Ishikawa (cell line): ENCODE measurements around the gene CNIH2.

ENCODE experiments used
- CEBPB ChIP-seq: IDR thresholded peaks from 2 replicates; pipeline ENCODE4 v1.6.1; 2012
- CREB1 ChIP-seq: IDR thresholded peaks from 2 replicates; pipeline ENCODE4 v1.6.1; 2012; ENCODE audit warnings: low read depth
- EGR1 ChIP-seq: IDR thresholded peaks from 2 replicates; pipeline ENCODE4 v1.6.1; 2012
- EP300 ChIP-seq: IDR thresholded peaks from 2 replicates; pipeline ENCODE4 v1.6.1; 2012; ENCODE audit warnings: borderline replicate concordance
- FOXM1 ChIP-seq: IDR thresholded peaks from 2 replicates; pipeline ENCODE4 v1.6.1; 2012; ENCODE audit warnings: low read depth, borderline replicate concordance
- NFIC ChIP-seq: IDR thresholded peaks from 2 replicates; pipeline ENCODE4 v1.6.1; 2012
- RAD21 ChIP-seq: IDR thresholded peaks from 2 replicates; pipeline ENCODE4 v1.6.1; 2012; ENCODE audit warnings: low read depth
- TAF1 ChIP-seq: IDR thresholded peaks from 2 replicates; pipeline ENCODE4 v1.6.1; 2012; ENCODE audit warnings: low read depth, mild to moderate bottlenecking
- TCF12 ChIP-seq: IDR thresholded peaks from 2 replicates; pipeline ENCODE4 v1.6.1; 2012; ENCODE audit warnings: low read depth
- TEAD4 ChIP-seq: IDR thresholded peaks from 2 replicates; pipeline ENCODE4 v1.6.1; 2012
- YY1 ChIP-seq: IDR thresholded peaks from 2 replicates; pipeline ENCODE4 v1.6.1; 2012; ENCODE audit warnings: low read depth
- ZBTB7A ChIP-seq: IDR thresholded peaks from 2 replicates; pipeline ENCODE4 v1.6.1; 2012; ENCODE audit warnings: low read depth
- TF ChIP-seq, protein P1 (sequence below): IDR thresholded peaks from 2 replicates; pipeline ENCODE4 v1.6.1; 2012
- TF ChIP-seq, protein P2 (sequence below): IDR thresholded peaks from 2 replicates; pipeline ENCODE4 v1.6.1; 2012; ENCODE audit warnings: low read depth, mild to moderate bottlenecking
- TF ChIP-seq, protein P3 (sequence below): IDR thresholded peaks from 2 replicates; pipeline ENCODE4 v1.6.1; 2012

CNIH2 gene

DNA sequence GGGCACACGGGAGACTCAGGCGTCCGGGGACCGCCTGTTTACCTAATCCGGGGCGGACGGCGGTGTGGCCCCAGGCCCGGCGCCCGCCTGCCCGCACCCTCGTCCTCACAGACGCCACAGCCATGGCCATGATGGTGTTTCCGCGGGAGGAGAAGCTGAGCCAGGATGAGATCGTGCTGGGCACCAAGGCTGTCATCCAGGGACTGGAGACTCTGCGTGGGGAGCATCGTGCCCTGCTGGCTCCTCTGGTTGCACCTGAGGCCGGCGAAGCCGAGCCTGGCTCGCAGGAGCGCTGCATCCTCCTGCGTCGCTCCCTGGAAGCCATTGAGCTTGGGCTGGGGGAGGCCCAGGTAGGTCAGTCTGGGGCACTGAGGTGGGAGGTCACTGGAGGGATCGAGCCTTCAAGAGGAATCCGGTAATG, 19.5 kb upstream of the CNIH2 start:
- no peak for TF ChIP-seq TEAD4
- no peak for TF ChIP-seq EGR1
- TF ChIP-seq, protein P1, sequence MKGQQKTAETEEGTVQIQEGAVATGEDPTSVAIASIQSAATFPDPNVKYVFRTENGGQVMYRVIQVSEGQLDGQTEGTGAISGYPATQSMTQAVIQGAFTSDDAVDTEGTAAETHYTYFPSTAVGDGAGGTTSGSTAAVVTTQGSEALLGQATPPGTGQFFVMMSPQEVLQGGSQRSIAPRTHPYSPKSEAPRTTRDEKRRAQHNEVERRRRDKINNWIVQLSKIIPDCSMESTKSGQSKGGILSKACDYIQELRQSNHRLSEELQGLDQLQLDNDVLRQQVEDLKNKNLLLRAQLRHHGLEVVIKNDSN = no peak
- TF ChIP-seq YY1 = no peak
- no peak for TF ChIP-seq FOXM1
- no peak for TF ChIP-seq TAF1
- no peak for TF ChIP-seq CREB1

DNA sequence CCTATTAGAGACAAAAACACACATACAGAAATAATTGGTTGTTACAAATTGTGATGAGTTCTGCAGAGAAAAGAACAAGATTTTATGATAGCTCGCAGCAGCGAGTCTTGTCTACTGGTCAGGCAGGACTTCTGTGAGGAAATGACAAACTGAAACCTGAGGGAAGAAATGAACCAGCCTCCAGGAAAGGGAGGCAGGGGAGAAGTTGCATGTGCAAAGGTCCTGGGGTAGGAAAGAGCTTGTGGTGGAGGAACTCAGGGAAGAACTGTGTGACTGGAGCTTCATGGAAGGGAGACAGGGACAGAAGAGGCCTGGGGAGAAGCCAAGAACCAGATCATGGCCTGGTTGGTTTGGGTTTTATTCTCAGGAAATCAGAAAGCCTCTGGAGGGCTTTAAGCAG, 18.8 kb upstream of the CNIH2 start:
- TF ChIP-seq, protein P1 = no peak
- TF ChIP-seq YY1 (no peak), EGR1 (no peak), CREB1 (no peak), RAD21 (no peak), EP300 (no peak), TEAD4 (no peak), FOXM1 (no peak), ZBTB7A (no peak), NFIC (no peak), CEBPB (no peak), TAF1 (no peak), TCF12 (no peak)
- TF ChIP-seq, protein P2, sequence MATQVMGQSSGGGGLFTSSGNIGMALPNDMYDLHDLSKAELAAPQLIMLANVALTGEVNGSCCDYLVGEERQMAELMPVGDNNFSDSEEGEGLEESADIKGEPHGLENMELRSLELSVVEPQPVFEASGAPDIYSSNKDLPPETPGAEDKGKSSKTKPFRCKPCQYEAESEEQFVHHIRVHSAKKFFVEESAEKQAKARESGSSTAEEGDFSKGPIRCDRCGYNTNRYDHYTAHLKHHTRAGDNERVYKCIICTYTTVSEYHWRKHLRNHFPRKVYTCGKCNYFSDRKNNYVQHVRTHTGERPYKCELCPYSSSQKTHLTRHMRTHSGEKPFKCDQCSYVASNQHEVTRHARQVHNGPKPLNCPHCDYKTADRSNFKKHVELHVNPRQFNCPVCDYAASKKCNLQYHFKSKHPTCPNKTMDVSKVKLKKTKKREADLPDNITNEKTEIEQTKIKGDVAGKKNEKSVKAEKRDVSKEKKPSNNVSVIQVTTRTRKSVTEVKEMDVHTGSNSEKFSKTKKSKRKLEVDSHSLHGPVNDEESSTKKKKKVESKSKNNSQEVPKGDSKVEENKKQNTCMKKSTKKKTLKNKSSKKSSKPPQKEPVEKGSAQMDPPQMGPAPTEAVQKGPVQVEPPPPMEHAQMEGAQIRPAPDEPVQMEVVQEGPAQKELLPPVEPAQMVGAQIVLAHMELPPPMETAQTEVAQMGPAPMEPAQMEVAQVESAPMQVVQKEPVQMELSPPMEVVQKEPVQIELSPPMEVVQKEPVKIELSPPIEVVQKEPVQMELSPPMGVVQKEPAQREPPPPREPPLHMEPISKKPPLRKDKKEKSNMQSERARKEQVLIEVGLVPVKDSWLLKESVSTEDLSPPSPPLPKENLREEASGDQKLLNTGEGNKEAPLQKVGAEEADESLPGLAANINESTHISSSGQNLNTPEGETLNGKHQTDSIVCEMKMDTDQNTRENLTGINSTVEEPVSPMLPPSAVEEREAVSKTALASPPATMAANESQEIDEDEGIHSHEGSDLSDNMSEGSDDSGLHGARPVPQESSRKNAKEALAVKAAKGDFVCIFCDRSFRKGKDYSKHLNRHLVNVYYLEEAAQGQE = no peak
- TF ChIP-seq, protein P3, sequence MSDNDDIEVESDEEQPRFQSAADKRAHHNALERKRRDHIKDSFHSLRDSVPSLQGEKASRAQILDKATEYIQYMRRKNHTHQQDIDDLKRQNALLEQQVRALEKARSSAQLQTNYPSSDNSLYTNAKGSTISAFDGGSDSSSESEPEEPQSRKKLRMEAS = no peak

DNA sequence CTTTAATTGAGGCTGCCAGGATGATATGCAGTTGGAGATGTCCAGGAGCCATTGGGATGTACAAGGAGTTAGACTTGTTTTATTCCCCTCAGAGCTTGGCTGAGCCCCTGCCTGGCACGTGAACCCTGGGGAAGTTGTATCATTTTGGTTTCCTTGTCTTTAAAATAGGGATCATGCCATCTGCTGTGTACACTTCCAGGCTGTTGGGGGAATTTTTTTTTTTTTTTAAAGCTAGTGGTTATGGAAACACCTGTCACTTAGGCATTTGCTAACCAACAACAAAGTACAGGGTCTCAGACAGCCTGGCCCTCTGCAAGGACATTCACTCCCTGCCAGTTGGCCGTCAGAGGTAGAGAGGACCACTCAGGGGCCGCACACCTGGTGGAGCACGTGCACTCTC, 18.0 kb upstream of the CNIH2 start:
- TF ChIP-seq TCF12 (no peak), FOXM1 (no peak), EP300 (no peak), TAF1 (no peak), NFIC (no peak), CREB1 (no peak), ZBTB7A (no peak), RAD21 (no peak), CEBPB (no peak), TEAD4 (no peak), EGR1 (no peak), YY1 (no peak)
- TF ChIP-seq, protein P2 = no peak
- TF ChIP-seq, protein P3 = no peak

DNA sequence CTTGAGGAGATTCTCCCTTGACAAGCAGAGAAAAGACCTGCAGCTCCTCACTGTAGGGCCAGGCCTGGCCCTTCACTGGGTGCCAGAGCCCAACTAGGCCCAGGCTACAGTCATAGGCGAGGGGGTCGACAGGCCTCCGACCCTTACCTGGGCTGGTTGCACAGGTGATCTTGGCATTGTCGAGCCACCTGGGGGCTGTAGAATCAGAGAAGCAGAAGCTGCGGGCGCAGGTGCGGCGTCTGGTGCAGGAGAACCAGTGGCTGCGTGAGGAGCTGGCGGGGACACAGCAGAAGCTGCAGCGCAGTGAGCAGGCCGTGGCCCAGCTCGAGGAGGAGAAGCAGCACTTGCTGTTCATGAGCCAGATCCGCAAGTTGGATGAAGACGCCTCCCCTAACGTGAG, 16.4 kb upstream of the CNIH2 start:
- TF ChIP-seq RAD21 = no peak
- TF ChIP-seq, protein P1 = no peak
- TF ChIP-seq CREB1 = no peak
- no peak for TF ChIP-seq ZBTB7A
- no peak for TF ChIP-seq CEBPB
- no peak for TF ChIP-seq NFIC
- TF ChIP-seq TAF1 = no peak
- no peak for TF ChIP-seq TCF12
- TF ChIP-seq EP300 = no peak
- TF ChIP-seq, protein P3 = no peak
- TF ChIP-seq EGR1 = no peak
- TF ChIP-seq, protein P2 = no peak
- TF ChIP-seq YY1 = no peak
- no peak for TF ChIP-seq FOXM1
- no peak for TF ChIP-seq TEAD4
